Neutrophil (primary cell): Measurements from ENCODE around the gene TK1.

Source experiments
- H3K27ac ChIP-seq: fragments of 200-600 bp; sonication (generic); 2 replicates; pipeline ENCODE4 v1.5.1; 2016; ENCODE audit warnings: mild to moderate bottlenecking, moderate library complexity
- H3K27me3 ChIP-seq: fragments of 200-600 bp; sonication (generic); 2 replicates; pipeline ENCODE4 v1.6.0; 2016; ENCODE audit warnings: mild to moderate bottlenecking
- H3K36me3 ChIP-seq: fragments of 200-600 bp; sonication (generic); 2 replicates; pipeline ENCODE4 v1.5.1; 2017
- H3K4me1 ChIP-seq, 2 experiments: fragments of 200-600 bp in 1 of 2; sonication (generic) in 1 of 2; 1 replicate in 1 of 2; 2 replicates in 1 of 2; pipeline versions ENCODE4 v1.5.1 to v1.6.1; 2013 to 2016; ENCODE audit warnings: low read depth in 1 of 2, low read length in 1 of 2, mild to moderate bottlenecking in 1 of 2, moderate library complexity in 1 of 2; ENCODE audit not compliant: control insufficient read depth in 1 of 2, insufficient read depth in 1 of 2
- H3K4me3 ChIP-seq, 2 experiments: fragments of 200-600 bp in 1 of 2; sonication (generic) in 1 of 2; 1 replicate in 1 of 2; 2 replicates in 1 of 2; pipeline ENCODE4 v1.5.1; 2013 to 2016; ENCODE audit warnings: low read depth in 1 of 2, low read length in 1 of 2, mild to moderate bottlenecking in 1 of 2, moderate library complexity in 1 of 2
- H3K9me3 ChIP-seq: fragments of 200-600 bp; sonication (generic); 2 replicates; pipeline ENCODE4 v1.5.1; 2016
- CTCF ChIP-seq: fragments of 200-600 bp; sonication (generic); IDR thresholded peaks from 2 replicates; pipeline ENCODE4 v1.5.1; 2016; ENCODE audit warnings: antibody characterized with exemption

TK1 gene

GRCh38 chr17:78231991-78232858 is 45.4 kb upstream of the TK1 start:
- Histone ChIP-seq H3K27me3 (peaks cover 72% of the 10 kb centered on the region), H3K4me3 (no peak overlapping the region), H3K36me3 (no peaks in the 10 kb centered on the region), H3K9me3 (no peaks in the 10 kb centered on the region), H3K27ac (no peak overlapping the region), H3K4me1 (no peaks in the 10 kb centered on the region)
- TF ChIP-seq CTCF, result no peak

- Histone ChIP-seq H3K4me1 (peaks cover 4 to 9% of the 10 kb centered on the region in 2 experiments), H3K4me3 (no peak within 1 kb of the TSS), H3K9me3 (no peaks in the 10 kb centered on the region), H3K27me3 (peaks cover 82% of the 10 kb centered on the region), H3K27ac (no peak within 1 kb of the TSS), H3K36me3 (no peaks in the 10 kb centered on the region)
- TF ChIP-seq CTCF, result no peak
These were observed 44.4 kb upstream of the TK1 start, which contains the start of gene TMEM235 for GRCh38 chr17:78230996-78231935. Gene TMEM235, plus strand, starts transcription at chr17:78231631. Its CDS starts 393 bp downstream, at chr17:78232024.

- Histone ChIP-seq H3K4me1 (peaks cover 4 to 9% of the 10 kb centered on the region in 2 experiments), H3K4me3 (no peak overlapping the region), H3K36me3 (peaks cover under 1% of the 10 kb centered on the region), H3K27me3 (peaks cover 84% of the 10 kb centered on the region), H3K9me3 (no peaks in the 10 kb centered on the region), H3K27ac (no peak overlapping the region)
- TF ChIP-seq CTCF, result no peak
These were observed 43.6 kb upstream of the TK1 start for GRCh38 chr17:78230252-78230962.

GRCh38 chr17:78228176-78228575 is 41.3 kb upstream of the TK1 start:
- H3K36me3 ChIP-seq, result peaks cover 23% of the 10 kb centered on the region
- peaks cover 71% of the 10 kb centered on the region for H3K27me3 ChIP-seq
- no peak overlapping the region for H3K27ac ChIP-seq
- TF ChIP-seq CTCF, result no peak
- no peak overlapping the region for H3K4me3 ChIP-seq
- H3K9me3 ChIP-seq, result no peaks in the 10 kb centered on the region
- H3K4me1 ChIP-seq, result peaks cover 4 to 9% of the 10 kb centered on the region in 2 experiments

GRCh38 chr17:78227455-78227916 is 40.6 kb upstream of the TK1 start:
- no peak for TF ChIP-seq CTCF
- Histone ChIP-seq H3K9me3 (no peaks in the 10 kb centered on the region), H3K36me3 (peaks cover 30% of the 10 kb centered on the region), H3K4me1 (peaks cover 4 to 9% of the 10 kb centered on the region in 2 experiments), H3K27me3 (peaks cover 64% of the 10 kb centered on the region), H3K27ac (no peak overlapping the region), H3K4me3 (no peak overlapping the region)
